Loucy (cell line): ENCODE results near the gene ACSS2.

Experiments
- CTCF ChIP-seq: fragments of 200-600 bp; sonication (generic); conservative IDR thresholded peaks from 2 replicates; pipeline ENCODE4 v1.5.1; 2014; ENCODE audit warnings: mild to moderate bottlenecking, antibody characterized with exemption, low read length
- EZH2phosphoT487 ChIP-seq: fragments of 200-600 bp; IDR thresholded peaks from 2 replicates; pipeline ENCODE4 v1.6.1; 2018; ENCODE audit warnings: antibody characterized with exemption, mild to moderate bottlenecking, moderate library complexity, borderline replicate concordance

- TF ChIP-seq CTCF, result no peak
- TF ChIP-seq EZH2phosphoT487, result no peak
Measured at GRCh38 chr20:34921436-34921835, 45.0 kb downstream of the ACSS2 start.
